Muscle of leg (tissue), 11 donors: Measurements from ENCODE around the gene RPL35. TPM values are rescaled to one million over a fixed set of nuclear protein-coding genes. Genes with fewer than 3 reads are reported as not detected.

Experiments
- DNase-seq: peaks from one replicate; pipeline ENCODE4 v3.0.0; 2013
- H3K27ac ChIP-seq: one replicate; pipeline ENCODE4 v1.5.1; 2013; ENCODE audit warnings: mild to moderate bottlenecking, low read length, control low read depth
- H3K27me3 ChIP-seq: one replicate; pipeline ENCODE4 v1.6.1; 2013; ENCODE audit warnings: low read length; ENCODE audit not compliant: control insufficient read depth, insufficient read depth
- H3K36me3 ChIP-seq: one replicate; pipeline ENCODE4 v1.6.1; 2013; ENCODE audit warnings: low read length; ENCODE audit not compliant: control insufficient read depth, insufficient read depth
- H3K4me1 ChIP-seq: one replicate; pipeline ENCODE4 v1.6.1; 2013; ENCODE audit warnings: low read length; ENCODE audit not compliant: control insufficient read depth, insufficient read depth
- H3K4me3 ChIP-seq: one replicate; pipeline ENCODE4 v1.5.1; 2013; ENCODE audit warnings: low read length, control low read depth
- H3K9me3 ChIP-seq: replicated peaks from 2 replicates; pipeline ENCODE4 v1.6.1; 2013; ENCODE audit warnings: low read depth, low read length; ENCODE audit not compliant: control insufficient read depth
- WGBS: methylation state at CpG from one replicate; pipeline ENCODE4 v1.1.5; 2013; ENCODE audit warnings: missing lambda C conversion rate; ENCODE audit not compliant: insufficient coverage; 5-methylcytosine and 5-hydroxymethylcytosine counted together
- polyA plus RNA-seq, 8 donors: library from polyadenylated mRNA; unstranded; fragments of 120-200 nt; gene quantifications; one replicate each; pipeline versions ENCODE4 v1.2.1 to v1.2.3, GENCODE V29; 2013; ENCODE audit warnings: inconsistent platforms in 1 of 8, low replicate concordance in 1 of 8; ENCODE audit not compliant: insufficient read length in 8 of 8, insufficient read depth in 1 of 8
- total RNA-seq: library from RNA; stranded (reverse); fragments of 120-200 nt; gene quantifications from one replicate; pipeline ENCODE4 v1.2.4, GENCODE V29; 2013

RPL35 gene
- total and polyA plus RNA-seq, 9 donors: 1,814 to 4,378 (median 2,147) TPM

GRCh38 chr9:124830593-124830992 lies 31.2 kb downstream of the RPL35 start:
- Histone ChIP-seq H3K27me3 (no peaks in the 10 kb centered on the region), H3K4me3 (no peak overlapping the region), H3K36me3 (no peaks in the 10 kb centered on the region), H3K4me1 (peaks cover 48% of the 10 kb centered on the region), H3K9me3 (peaks cover 2% of the 10 kb centered on the region), H3K27ac (no peak overlapping the region)
- WGBS: 100% methylated on average over 2 of the region's 4 CpGs
- DNase-seq: no peak

GRCh38 chr9:124829334-124829669 lies 32.5 kb downstream of the RPL35 start:
- Histone ChIP-seq H3K4me3 (no peak overlapping the region), H3K9me3 (peaks cover 5% of the 10 kb centered on the region), H3K4me1 (peaks cover 35% of the 10 kb centered on the region), H3K27me3 (no peaks in the 10 kb centered on the region), H3K27ac (no peak overlapping the region), H3K36me3 (no peaks in the 10 kb centered on the region)
- peak; percentile 36 for DNase-seq
- 78% methylated on average over 1 of the region's 5 CpGs for WGBS

GRCh38 chr9:124828489-124829333 lies 33.0 kb downstream of the RPL35 start:
- H3K4me1 ChIP-seq: peaks cover 29% of the 10 kb centered on the region
- peak; percentile 53 for DNase-seq
- no peaks in the 10 kb centered on the region for H3K27me3 ChIP-seq
- no peak overlapping the region for H3K4me3 ChIP-seq
- H3K9me3 ChIP-seq: peaks cover 5% of the 10 kb centered on the region
- 18% methylated on average over 1 of the region's 2 CpGs for WGBS
- no peak overlapping the region for H3K27ac ChIP-seq
- no peaks in the 10 kb centered on the region for H3K36me3 ChIP-seq

- DNase-seq: peak; percentile 92
- peaks cover 2% of the 10 kb centered on the region for H3K9me3 ChIP-seq
- H3K27me3 ChIP-seq: no peaks in the 10 kb centered on the region
- WGBS: 42% methylated on average over 10 of the region's 12 CpGs
- peaks cover 51% of the 10 kb centered on the region for H3K4me1 ChIP-seq
- no peak overlapping the region for H3K4me3 ChIP-seq
- peak overlapping the region; percentile 88 for H3K27ac ChIP-seq
- no peaks in the 10 kb centered on the region for H3K36me3 ChIP-seq
These were observed 40.8 kb downstream of the RPL35 start for GRCh38 chr9:124820698-124821623.

- Histone ChIP-seq H3K27ac (peak overlapping the region; percentile 65), H3K36me3 (no peaks in the 10 kb centered on the region), H3K4me1 (peaks cover 59% of the 10 kb centered on the region), H3K4me3 (no peak overlapping the region), H3K9me3 (no peaks in the 10 kb centered on the region), H3K27me3 (no peaks in the 10 kb centered on the region)
- DNase-seq: peak; percentile 39
- WGBS: 61% methylated on average over 12 of the region's 18 CpGs
These were observed 43.1 kb downstream of the RPL35 start for GRCh38 chr9:124818431-124819281.

DNA sequence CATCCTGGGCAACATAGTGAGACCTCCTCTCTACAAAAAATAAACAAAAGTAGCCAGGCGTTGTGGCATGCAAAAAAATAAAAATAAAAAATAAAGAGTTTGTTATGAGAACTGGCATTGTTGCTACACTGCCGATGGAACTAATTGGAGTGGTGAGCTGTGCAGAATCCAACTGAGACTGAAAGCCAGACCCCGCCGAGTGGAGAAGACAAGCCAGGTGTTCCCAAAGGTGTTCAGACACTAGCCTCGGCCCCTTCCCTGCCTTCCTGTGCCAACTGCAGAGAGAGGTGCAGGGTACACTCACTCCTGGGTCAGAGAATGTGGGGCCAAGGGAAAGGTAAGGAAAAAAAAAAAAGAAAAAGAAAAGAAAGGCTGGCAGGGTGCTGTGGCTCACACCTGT lies 46.2 kb downstream of the RPL35 start:
- WGBS: 100% methylated on average over 3 of the region's 5 CpGs

DNA sequence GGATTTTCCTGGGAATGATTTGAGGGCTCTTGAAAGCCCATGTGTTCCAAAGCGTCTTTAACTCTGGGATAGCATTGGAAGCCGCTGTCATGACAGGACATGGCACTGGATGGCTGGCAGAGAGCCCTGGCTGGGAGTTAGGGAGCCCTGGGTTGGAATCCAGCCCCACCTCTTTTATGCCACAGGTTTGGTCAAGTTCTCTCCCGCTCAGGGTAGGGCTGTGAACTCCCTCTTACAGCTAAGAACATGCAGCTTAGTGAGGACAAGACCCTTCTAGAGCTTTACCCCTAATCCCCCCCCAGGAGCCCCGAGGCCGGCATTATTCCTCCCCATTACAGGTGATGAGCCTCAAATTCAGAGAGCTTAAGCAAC lies 47.6 kb downstream of the RPL35 start:
- no peaks in the 10 kb centered on the region for H3K27me3 ChIP-seq
- WGBS: 55% methylated on average over 3 of the region's 5 CpGs
- peaks cover 66% of the 10 kb centered on the region for H3K4me1 ChIP-seq
- H3K4me3 ChIP-seq: no peak overlapping the region
- H3K36me3 ChIP-seq: peaks cover 21% of the 10 kb centered on the region
- H3K9me3 ChIP-seq: no peaks in the 10 kb centered on the region
- H3K27ac ChIP-seq: peak overlapping the region; percentile 76
- no peak for DNase-seq

More for the DNA sequence above, 46.2 kb downstream of the RPL35 start:
- no peaks in the 10 kb centered on the region for H3K9me3 ChIP-seq
- no peak for DNase-seq
- H3K36me3 ChIP-seq: peaks cover 7% of the 10 kb centered on the region
- H3K27me3 ChIP-seq: no peaks in the 10 kb centered on the region
- no peak overlapping the region for H3K27ac ChIP-seq
- peaks cover 71% of the 10 kb centered on the region for H3K4me1 ChIP-seq
- no peak overlapping the region for H3K4me3 ChIP-seq

DNA sequence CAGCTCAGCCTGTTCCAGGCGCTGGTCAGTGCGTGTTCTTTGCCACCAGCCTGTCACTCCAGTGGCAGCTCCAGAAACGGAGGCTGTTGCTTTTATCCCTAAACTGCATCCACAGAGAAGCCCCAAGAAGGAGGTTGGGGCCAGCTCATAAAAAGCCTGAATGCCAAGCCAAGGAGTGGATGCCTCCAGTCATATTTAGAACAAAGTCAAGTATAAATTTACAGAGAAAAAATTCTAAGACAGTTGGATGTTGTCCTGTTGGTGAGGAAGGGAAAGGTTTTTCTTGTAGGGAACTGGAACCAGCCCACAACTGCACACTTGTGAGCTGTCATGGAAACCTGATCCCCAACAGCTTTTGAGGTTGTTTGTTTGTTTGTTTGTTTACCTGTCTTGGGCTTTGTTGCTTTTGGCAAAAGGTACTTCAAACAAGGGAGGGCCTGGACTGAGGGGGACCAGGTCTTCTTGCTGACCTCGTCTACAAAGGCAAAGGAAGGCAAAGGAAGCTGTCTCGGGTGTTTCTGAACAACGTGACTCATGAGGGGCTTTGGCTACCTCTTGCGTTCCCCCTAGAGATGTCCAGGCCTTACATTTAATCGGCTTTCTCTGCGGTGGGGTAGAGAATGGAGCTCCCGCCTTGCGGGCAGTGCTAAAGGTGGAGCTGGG lies 48.1 kb downstream of the RPL35 start:
- H3K27me3 ChIP-seq: no peaks in the 10 kb centered on the region
- DNase-seq: no peak
- H3K4me3 ChIP-seq: no peak overlapping the region
- peaks cover 25% of the 10 kb centered on the region for H3K36me3 ChIP-seq
- peak overlapping the region; percentile 76 for H3K27ac ChIP-seq
- peaks cover 60% of the 10 kb centered on the region for H3K4me1 ChIP-seq
- WGBS: 67% methylated on average over 6 of the region's 11 CpGs
- H3K9me3 ChIP-seq: no peaks in the 10 kb centered on the region

DNA sequence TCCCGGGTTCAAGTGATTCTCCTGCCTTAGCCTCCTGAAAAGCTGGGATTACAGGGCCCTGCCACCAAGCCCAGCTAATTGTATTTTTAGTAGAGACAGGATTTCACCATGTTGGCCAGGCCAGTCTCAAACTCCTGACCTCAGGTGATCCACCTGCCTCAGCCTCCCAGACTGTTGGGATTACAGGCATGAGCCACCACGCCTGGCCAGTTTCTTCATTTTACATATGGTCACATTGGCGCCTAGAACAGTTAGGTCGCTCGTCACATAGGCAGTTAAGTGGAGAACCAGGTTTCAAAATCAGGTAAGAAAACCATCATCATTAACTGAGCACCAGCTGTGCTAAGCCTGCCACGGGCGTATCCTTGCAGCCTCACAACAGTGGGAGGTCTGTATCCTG lies 48.7 kb downstream of the RPL35 start:
- 76% methylated on average over 6 of the region's 7 CpGs for WGBS

More for the DNA sequence above, 48.7 kb downstream of the RPL35 start:
- Histone ChIP-seq H3K27ac (peak overlapping the region; percentile 76), H3K36me3 (peaks cover 31% of the 10 kb centered on the region), H3K9me3 (no peaks in the 10 kb centered on the region), H3K4me3 (no peak overlapping the region), H3K27me3 (no peaks in the 10 kb centered on the region), H3K4me1 (peaks cover 55% of the 10 kb centered on the region)
- DNase-seq: no peak
